ENCODE data around the gene CSN3.
"Not testable (repeated sequence)": the region's sequence is repeated elsewhere in the genome, so short reads cannot be mapped to it uniquely, and the experiment has no call there.

Gene CSN3

GRCh38 chr4:70242297-70242696, at the start of gene CSN3:
Gene CSN3, plus strand, starts transcription at chr4:70242597. Its CDS starts 2,223 bp downstream, at chr4:70244820.
- DNase-seq, result not testable (repeated sequence)

DNA sequence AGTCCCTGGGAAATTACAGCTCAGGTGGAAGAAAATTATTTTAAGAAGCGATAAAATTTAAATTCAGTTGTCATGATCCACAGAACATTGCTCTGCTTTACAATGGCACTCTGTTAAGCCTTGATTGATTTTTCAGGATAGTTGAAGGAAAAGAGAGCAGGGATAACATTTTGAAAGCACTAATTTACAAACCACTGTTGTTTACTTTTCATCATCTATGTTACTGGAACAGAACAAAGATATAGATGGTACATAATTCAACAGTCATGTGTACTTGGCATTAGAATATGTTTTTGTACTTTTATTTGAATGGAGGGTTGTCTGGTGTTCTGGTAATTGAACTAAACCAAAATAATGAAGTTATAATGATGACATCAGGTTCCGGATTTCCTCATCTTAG, 49.5 kb upstream of the CSN3 start:
- no peak for DNase-seq

GRCh38 chr4:70195425-70195824, 47.0 kb upstream of the CSN3 start, which contains the start of gene ODAM:
Gene ODAM, plus strand, starts transcription at chr4:70195725. Its CDS starts 819 bp downstream, at chr4:70196544.
- no peak for DNase-seq

- DNase-seq, result no peak
Measured at GRCh38 chr4:70196857-70197256, 45.5 kb upstream of the CSN3 start.

DNA sequence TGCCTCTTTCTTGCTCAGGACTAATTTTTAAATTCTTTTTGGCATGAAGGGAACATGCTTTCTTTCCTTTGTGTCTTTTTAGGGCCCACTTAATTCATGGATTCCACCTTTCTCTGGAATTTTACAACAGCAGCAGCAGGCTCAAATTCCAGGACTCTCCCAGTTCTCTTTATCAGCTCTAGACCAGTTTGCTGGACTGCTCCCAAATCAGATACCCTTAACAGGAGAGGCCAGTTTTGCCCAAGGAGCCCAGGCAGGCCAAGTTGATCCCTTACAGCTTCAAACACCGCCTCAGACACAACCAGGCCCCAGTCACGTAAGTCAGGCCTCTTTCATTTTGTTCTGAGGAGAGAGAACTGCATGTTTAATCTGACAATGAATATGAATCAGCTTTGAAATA, 44.6 kb upstream of the CSN3 start:
- no peak for DNase-seq

DNA sequence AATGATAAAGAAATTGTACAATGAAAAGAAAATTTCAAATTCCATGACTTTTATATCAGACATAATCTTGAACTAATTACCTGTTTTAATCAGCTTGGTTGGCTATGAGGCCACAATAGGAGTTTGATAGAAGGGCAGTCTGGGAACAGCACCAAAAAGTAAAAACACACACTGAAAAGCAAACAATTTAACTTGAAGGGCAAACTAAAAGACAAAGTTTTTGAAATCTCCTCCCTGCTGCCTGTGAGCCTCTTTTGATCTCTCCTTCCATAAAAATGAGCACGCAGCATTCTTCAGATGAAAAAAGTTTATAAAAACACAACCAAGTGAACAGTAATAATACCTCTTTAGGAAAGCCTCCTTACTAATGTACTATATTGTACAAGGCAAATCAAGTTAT, 38.8 kb upstream of the CSN3 start:
- DNase-seq, result no peak

DNA sequence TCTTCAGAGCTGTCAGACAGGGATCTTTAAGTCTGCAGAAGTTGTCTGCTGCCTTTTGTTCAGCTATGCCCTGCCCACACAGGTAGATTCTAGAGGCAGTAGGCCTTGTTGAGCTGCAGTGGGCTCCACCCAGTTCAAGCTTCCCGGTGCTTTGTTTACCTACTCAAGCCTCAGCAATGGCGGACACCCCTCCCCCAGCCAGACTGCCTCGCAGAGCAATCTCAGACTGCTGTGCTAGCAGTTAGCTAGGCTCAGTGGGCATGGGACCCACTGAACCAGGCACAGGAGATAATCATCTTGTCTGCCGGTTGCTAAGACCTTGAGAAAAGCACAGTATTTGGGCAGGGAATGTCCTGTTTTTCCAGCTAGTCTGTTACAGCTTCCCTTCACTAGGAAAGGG, 29.6 kb upstream of the CSN3 start:
- DNase-seq, result not testable (repeated sequence)

DNA sequence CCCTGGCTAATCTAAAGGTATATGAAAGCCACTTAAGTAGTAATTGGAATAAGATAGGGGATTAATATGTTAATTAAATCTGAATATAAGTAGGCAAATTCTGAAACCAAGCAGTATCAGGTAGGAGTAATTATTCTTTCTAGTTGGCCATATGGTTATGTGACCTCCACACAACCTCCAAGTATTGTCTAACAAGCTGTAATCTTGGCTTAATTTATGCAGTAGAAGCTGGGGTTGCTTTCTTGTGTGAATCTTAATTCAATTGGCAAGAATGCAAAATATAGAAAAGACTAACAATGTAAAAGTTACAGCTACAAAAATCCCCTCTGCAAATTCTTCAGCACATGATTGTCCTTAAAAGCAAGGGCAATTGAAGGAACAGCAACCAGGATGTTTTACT, 26.3 kb upstream of the CSN3 start:
- DNase-seq, result not testable (repeated sequence)

DNA sequence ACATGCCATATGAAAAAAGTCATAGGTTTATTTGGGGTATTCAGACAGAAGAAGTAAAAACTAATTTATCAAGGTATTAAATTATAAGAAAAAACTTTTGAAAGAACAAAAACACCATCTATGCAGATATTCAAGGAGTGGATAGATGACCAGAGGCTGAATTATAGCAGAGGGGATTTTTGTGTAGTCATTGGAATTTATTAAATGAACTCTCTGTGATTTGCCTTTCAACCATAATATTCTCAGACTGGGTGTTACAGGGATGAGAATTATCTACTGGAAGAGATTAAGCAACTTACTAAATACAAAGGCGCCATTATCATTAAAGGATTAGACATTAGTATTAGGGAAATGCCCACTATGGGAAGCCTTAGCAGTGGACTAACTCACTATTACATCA, 25.8 kb upstream of the CSN3 start:
- DNase-seq, result not testable (repeated sequence)

DNA sequence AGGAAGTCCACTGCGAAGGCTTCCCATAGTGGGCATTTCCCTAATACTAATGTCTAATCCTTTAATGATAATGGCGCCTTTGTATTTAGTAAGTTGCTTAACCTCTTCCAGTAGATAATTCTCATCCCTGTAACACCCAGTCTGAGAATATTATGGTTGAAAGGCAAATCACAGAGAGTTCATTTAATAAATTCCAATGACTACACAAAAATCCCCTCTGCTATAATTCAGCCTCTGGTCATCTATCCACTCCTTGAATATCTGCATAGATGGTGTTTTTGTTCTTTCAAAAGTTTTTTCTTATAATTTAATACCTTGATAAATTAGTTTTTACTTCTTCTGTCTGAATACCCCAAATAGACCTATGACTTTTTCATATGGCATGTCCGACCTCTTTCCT, 21.0 kb upstream of the CSN3 start:
- DNase-seq, result not testable (repeated sequence)

GRCh38 chr4:70221818-70222217, 20.6 kb upstream of the CSN3 start:
- DNase-seq, result not testable (repeated sequence)

DNA sequence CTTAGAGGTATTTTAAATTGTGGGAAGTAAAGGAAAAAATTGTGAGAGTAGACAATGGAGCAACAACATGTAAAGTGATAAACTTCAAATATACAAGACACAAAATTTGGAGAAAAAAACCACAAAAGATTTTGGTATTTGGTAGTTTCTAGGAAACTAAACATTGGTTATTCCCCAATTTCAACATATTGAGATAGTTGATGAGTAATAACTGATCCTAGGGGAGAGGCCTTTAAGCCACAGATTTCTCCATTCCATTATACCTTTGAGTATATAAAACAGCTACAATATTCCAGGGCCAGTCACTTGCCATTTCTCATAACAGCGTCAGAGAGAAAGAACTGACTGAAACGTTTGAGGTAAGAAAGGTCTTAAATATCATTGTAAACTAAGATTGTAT, 16.6 kb upstream of the CSN3 start, which contains the start of gene FDCSP:
Gene FDCSP (plus strand): TSS at position 301 of the 400 bp plus-strand sequence. CDS start 5,071 bp downstream, outside the sequence.
- DNase-seq, result no peak

GRCh38 chr4:70236125-70236524, 6.3 kb upstream of the CSN3 start:
- no peak for DNase-seq

DNA sequence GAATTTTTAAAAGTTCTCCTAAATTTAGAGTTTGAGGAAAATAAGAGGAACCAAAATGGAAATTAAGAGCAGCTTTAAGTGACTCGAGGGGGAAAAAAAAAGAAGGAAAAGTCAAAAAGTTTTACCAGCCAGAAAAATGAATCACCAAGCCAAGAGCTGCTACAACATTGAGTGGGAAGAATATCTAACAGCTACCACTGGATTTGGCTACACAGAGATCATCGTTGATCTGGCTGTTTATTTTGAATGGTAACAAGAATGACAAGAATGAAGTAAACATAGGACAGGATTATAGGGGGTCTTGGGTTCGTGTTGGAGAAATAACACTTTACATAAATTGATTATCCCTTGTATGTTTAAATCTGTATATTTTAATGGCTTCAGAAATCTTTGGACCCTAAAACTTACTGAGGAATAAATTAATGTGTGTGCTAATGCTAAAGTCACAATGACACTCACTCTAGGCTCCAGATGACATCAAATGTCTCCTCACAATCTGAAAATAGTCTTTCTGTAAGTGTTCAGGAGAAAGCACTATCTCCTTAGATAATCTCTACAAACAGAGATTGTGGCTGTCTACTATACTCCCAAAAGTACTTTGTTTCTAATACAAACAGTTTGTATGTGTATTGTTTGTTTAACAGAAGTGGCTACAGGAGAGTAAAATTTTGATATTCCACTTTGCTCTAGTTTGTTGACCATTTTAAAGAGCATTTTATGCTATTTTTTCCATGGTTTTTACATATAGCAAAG, 3.1 kb upstream of the CSN3 start:
- no peak for DNase-seq

GRCh38 chr4:70239884-70240591, 2.4 kb upstream of the CSN3 start:
- DNase-seq, result no peak

DNA sequence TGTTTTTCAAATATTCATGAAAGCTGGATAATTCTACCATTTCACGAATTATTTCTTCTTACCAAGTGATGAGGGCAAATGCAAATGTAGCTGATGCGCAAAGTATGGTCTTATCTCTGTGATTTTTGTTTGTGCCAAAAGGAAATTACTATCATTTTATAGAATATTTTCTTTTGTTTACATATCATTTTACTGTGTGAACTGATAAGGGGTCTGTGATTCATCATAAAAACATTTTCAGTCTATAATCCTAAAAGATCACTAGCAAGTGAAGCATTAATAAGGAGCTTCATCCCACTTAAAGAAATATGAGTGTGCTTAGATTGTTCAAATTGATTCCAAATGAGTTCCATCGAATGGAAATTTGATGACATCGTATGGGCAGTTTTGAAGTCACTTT, 694 bp downstream of the CSN3 start:
- DNase-seq, result no peak

- DNase-seq, result no peak
Measured at GRCh38 chr4:70251250-70251944, 9.0 kb downstream of the CSN3 start.

DNA sequence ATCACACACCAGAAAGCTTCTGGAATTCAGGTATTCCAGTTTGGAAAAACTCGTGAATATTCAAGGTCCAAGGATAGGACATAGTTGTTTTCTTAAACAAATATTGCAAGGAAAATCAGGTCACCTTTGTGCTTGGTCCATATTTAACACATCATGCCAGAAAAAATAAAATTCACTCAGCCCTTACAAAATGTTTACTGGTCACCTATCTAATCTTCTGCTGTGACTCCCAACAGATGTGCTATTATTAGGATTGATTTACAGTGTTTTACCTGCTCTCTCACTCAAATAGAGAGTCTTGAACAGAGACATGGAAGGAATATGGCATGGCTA, 9.5 kb downstream of the CSN3 start:
- DNase-seq, result no peak

DNA sequence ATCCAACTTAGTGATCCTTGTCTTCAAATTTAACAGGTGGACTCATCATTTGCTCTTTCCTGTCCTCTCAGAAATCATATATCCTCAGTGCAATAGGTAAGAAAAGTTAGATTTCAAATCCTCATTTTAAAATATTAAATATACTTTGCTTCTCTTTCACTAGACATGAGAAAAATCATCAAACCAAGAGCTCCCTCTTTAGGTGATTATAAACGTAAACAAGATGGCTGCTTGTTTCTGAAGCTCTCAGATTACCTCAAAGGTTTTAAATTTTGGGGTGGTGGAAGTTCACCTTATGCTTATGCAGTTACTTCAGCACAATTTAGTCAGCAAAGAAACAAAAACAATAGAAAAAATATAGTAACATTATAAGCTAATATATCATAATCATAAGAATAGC, 27.3 kb downstream of the CSN3 start:
- DNase-seq, result no peak

- DNase-seq, result no peak
Measured at GRCh38 chr4:70277121-70277520, 34.7 kb downstream of the CSN3 start.

GRCh38 chr4:70280567-70280966, 38.2 kb downstream of the CSN3 start:
- DNase-seq, result peak; percentile 75

- no peak for DNase-seq
Measured at GRCh38 chr4:70288651-70289050, 46.3 kb downstream of the CSN3 start.

DNA sequence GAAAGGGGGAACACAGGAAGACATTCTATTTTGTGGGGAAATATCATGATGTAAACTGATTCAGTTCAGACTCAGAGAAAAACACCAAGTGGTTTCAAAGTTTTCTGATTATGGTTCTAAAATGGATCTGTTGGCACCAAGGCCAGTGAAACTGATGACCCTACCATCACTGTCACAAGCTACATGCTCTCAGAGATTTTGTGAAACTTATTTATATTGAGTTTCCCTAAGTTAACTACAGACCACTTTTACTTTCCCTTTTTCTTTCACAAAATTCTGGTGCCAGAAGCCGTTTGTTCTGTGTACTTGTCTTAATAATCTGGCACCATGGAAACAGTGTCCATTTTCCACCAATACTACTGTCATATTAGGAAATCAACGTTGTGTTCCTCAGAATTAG, 48.9 kb downstream of the CSN3 start:
- DNase-seq, result no peak

DNA sequence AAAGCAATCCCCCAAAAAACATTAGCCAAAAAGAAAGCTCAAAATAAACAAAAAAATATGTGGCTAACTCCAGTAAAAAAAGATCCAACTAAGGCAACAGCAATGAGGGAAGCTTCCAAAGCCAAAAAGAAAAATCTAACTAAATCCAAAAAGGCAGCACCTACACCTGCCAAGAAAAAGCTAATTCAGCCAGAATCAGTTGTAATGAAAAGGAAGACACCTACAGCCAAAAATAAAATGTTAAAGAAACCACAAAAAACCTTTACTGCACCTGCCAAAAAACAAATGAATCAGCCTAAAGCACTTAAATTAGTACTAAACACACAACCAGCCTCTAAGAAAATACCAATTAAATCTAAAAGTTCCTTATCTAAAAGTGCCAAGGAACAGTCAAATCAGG, 55.2 kb downstream of the CSN3 start:
- no peak for DNase-seq

Data from NCI-H187 treated with DMSO at 0.1 percent for 48 hours (cell line).